HUDEP-2 (cell line): ENCODE measurements around the gene METTL2A.
A peak's percentile ranks its signal among the peaks of the same experiment; 100 is the strongest.
"Not testable (repeated sequence)": the region's sequence is repeated elsewhere in the genome, so short reads cannot be mapped to it uniquely, and the experiment has no call there.

Experiments
- DNase-seq, 76 experiments: peaks; one replicate each; lab custom pipeline; 2025; ENCODE audit not compliant: unreplicated experiment in 76 of 76; lab: John Stamatoyannopoulos, UW

The METTL2A gene

DNA sequence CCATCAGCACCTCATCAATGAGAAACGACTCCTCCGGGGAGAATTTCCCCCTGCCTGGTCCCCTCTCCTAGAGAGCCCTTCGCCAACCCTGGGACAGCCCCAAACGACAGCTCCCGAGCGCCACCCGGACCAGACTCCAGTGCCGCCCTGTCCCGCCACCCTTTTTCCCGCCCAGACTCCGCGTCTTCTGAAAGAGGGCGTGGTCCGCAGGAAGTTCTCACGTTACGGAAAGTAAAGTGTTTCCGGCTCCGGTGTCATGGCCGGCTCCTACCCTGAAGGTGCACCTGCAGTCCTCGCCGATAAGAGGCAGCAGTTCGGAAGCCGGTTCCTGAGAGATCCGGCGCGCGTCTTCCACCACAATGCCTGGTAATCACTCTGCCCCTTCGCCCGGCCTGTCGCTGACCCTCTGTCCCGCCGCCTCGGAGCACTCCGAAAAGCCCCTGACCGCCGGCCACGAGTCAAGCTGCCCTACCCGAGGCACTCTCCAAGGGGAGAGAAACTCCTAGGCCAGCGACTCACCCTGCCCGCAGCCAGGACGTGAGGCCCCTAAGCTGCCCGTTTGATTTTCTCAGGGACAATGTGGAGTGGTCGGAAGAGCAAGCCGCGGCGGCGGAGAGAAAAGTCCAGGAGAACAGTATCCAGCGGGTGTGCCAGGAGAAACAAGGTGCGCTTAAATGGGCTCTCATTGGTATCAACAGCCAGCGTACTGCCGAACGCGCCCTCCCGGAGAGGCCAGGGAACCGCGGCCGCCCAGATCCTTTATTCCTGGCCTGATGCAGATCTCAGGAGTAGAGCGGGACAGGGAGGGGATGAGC, at the start of gene METTL2A:
Gene METTL2A (plus strand): TSS at position 251 of the 815 bp plus-strand sequence. CDS start 6 bp downstream, at position 257.
- peak in 75 of 76 experiments; percentile 37 to 95 (median 85) for DNase-seq

- DNase-seq, result no peak
Observed at GRCh38 chr17:62380253-62380652, 43.4 kb upstream of the METTL2A start, which contains the start of gene EFCAB3. EFCAB3 (plus strand) TSS chr17:62380553; CDS start chr17:62382980, 2,427 bp downstream.

DNA sequence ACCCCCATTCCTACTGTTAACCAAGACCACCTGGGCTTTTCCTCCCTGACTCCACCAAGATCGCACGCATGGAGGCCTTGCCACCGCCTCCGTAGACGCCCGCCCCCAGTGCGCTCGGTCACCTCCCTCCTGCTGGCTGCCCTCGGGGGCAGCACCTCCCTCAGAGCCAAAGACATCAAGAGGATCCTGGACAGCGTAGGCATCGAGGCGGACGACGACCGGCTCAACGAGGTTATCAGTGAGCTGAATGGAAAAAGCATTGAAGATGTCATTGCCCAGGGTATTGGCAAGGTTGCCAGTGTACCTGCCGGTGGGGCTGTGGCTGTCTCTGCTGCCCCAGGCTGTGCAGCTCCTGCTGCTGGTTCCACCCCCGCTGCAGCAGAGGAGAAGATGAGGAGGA, 42.1 kb upstream of the METTL2A start:
- no peak for DNase-seq

- DNase-seq, result no peak
Observed at GRCh38 chr17:62388856-62389255, 34.8 kb upstream of the METTL2A start.

DNA sequence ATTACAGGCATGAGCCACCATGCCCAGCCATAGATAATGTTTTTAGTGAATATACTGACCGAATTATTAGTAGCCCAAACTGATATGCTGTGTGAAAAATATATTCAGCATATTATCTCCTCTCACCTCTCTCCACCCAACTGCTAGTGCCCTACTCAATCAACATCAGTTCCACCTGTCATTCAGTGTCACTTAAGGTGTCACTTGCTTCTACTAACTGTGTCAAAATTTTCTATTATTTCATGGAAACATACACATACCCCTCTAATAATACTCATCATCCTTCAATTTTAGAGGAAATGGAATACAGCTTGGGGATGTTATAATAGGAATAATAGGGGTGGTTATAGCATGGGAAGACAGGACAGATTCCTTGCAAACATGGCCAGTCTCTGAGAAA, 30.8 kb upstream of the METTL2A start:
- no peak for DNase-seq

- DNase-seq, result no peak
Observed at GRCh38 chr17:62398891-62399290, 24.8 kb upstream of the METTL2A start.

- no peak for DNase-seq
Observed at GRCh38 chr17:62405451-62405850, 18.2 kb upstream of the METTL2A start.

DNA sequence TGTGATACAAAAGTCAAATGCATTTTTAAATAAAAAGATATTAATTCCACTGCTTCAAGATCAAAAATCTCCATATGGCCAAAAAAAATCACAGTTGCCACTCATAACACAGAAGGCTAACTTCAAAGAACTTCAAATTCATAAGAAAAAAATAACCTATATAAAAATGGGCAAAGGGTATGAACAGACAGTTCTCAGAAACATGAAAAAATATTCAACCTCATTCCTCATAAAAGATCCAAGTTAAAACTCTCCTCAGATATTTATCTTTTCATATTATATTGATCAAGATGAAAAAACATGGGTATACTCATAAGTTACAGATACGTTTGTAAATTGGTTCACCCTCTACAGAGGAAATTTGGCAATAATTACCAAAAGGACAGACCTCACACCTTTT, 10.6 kb upstream of the METTL2A start:
- not testable (repeated sequence) for DNase-seq

GRCh38 chr17:62426214-62426613, 2.5 kb downstream of the METTL2A start:
- DNase-seq, result not testable (repeated sequence)

DNA sequence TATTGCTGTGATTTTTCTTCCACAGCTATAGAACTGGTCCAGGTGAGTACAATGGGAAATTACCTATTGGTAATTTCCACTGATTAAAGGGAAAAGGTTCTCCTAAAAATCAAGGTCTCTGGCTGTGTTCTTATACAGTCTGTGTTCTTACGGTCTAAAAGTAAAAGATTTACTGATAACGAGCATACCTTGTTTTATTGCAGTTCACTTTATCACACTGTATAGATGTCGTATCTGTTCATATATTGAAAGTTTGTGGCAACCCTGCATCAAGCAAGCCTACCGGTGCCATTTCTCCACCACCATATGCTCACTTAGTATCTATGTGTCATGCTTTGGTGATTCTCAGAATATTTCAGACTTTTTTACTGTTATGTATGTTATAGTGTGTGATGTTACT, 11.6 kb downstream of the METTL2A start:
- not testable (repeated sequence) for DNase-seq

DNA sequence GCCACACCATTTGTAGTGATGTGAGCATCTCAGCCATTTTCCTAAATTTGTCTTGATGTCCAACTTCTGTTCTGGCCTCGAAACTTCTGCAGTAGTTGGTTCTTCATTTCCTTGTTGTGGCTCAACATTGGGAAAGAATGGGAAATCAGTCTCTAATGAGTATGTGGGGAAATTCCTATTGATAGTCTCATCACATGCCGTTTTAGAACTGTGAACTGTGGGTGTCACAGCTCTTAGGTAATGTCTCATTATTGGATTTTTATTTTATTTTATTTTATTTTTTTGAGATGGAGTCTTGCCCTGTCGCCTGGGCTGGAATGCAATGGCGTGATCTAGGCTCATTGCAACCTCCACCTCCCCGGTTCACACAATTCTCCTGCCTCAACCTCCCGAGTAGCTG, 17.5 kb downstream of the METTL2A start:
- not testable (repeated sequence) for DNase-seq

- DNase-seq, result no peak
Observed at GRCh38 chr17:62444063-62444462, 20.4 kb downstream of the METTL2A start.

- peak in 13 of 76 experiments; percentile 3 to 49 (median 25) for DNase-seq
Observed at GRCh38 chr17:62445791-62446190, 22.1 kb downstream of the METTL2A start.

DNA sequence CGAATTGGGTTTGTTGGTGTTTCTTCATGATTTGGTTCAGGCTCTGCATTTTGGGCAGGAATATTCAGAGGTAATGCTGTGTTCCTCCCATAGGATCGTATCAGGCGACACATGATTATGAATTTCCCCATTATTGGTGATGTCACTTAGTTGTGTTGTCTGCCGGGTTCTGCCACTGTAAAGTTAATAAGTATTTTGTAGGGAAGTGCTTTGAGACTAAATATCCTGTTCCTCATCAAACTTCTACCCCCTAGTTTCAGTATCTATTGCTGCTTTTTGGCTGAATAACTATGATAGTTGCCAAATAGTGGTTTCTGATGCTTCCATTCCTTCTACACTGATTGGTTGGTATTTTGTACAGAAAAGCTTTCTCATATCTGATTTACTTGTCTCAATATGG, 28.5 kb downstream of the METTL2A start:
- not testable (repeated sequence) for DNase-seq

DNA sequence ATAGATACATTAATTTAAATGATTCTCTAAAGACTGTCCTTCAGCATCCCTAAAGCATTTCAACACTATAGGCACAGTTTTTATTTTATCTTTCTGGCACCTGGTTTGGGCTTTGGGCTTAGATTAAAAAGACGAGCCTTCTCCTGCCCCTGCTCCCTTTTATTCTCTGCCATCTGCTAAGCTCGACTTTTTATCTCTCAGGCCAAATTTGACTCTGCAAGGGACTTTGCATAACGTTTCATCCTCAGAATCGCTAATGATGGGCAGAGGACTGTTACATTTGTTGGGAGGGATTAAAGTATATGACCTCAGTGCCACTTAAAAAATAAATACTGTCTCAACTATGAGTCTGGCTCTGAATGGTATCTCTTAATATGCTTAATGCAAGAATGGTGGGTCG, 29.3 kb downstream of the METTL2A start:
- DNase-seq, result peak in 2 of 76 experiments; percentile 6 to 9

DNA sequence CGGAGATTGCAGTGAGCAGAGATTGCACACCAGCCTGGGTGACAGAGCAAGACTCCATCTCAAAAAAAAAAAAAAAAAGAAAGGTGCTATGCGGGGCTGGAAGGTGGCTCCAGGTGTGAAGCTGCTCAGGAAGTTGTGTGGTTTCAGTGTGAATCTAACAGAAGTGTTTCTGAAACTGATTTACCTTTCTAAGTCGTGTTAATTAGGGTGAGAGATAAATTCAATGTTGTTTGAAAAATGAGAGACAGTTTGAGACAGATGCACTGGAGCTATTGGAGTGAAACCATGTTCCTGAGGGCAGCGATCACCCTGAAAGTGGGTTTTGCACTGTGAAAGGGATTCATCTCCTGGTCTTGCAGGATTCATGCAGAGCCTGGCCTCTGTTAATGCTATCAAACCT, 30.0 kb downstream of the METTL2A start:
- DNase-seq, result not testable (repeated sequence)

- not testable (repeated sequence) for DNase-seq
Observed at GRCh38 chr17:62454111-62454510, 30.4 kb downstream of the METTL2A start.

DNA sequence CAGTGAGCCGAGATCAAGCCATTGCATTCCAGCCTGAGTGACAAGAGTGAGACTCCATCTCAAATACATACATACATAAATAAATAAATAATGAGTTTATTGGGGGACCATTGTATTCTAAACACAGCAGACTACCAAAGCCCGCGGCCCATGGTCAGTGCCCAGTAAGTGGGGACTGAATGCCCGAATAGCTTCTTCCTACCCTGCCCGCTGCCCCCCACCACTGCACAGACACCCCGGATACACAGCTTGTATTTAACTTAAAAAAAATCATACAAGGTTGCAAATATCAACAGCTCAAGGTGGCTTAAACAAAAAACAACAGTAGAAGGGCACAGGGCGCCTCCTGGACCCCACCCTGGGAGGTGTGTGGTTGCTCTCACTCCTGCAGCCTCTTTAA, 32.3 kb downstream of the METTL2A start:
- no peak for DNase-seq

DNA sequence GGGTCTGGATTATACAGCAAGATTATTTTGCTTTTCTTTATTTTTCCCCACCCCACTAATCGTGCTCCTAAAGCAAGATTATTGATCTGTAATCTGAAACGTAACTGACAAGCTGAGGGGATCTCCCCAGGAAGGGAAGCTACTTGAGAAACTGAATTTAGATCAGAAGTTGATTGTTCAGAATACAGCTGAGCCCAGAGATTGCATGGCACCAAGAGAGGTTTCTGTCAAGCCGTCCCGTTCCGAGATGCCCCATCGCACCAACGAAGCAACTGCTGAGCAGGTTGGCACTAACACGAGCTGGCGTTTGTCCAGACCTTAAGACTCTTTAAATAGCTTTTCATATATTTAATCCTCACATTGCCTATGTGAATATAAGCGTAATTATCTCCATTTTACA, 34.8 kb downstream of the METTL2A start:
- not testable (repeated sequence) for DNase-seq

- DNase-seq, result not testable (repeated sequence)
Observed at GRCh38 chr17:62464422-62464821, 40.7 kb downstream of the METTL2A start.

DNA sequence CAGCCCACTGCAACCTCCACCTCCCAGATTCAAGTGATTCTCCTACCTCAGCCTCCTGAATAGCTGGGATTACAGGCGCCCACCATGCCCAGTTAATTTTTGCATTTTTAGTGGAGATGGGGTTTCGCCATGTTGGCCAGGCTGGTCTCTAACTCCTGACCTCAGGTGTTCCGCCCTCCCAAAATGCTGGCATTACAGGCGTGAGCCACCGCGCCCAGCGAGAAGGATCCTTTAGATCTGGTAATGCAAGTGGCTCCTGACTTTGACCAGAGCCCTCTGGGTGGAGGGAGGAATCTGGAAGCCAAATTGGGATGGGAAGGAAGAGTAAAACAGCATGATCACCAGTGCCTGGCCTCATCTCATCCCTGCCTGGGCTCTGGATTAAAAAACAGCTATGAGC, 41.6 kb downstream of the METTL2A start:
- DNase-seq, result not testable (repeated sequence)

DNA sequence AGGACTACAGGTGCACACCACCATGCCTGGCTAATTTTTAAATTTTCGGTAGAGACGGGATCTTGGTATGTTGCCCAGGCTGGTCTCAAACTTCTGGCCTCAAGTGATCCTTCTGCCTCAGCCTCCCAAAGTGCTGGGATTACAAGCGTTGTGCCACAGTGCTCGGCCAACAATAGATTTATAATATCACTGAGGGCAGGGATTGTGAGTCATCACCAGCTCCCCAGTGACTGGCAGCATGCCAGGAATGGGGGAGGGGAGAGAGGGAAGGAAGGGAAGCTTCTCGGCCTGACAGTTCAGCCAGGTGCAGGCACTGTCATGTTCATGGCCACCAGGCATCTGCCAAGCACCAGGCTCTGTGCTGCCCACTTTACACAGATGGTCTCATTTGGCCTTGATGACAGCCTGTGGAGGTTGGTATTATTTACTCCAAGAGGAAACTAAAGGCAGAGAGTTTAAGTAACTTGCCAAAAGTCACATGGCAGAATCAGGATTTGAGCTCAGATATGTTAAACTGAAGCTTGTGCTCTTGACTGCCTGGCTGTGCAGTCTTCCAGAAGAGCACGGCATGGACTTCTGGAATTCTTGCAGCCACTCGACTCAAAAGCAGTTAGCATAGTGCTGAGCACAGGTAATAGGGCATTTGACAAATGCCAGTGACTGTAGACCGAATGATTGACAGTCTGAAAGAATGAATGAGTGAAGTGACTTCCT, 47.1 kb downstream of the METTL2A start:
- DNase-seq, result peak in 74 of 76 experiments; percentile 14 to 92 (median 74)
